Forelimb muscle (tissue), 1 donor: ENCODE results near the gene RCC1. TPM values are rescaled to one million over a fixed set of nuclear protein-coding genes. Genes with fewer than 3 reads are reported as not detected.
"Not testable (repeated sequence)": the region's sequence is repeated elsewhere in the genome, so short reads cannot be mapped to it uniquely, and the experiment has no call there.

Source experiments
- DNase-seq: peaks from one replicate; pipeline ENCODE4 v3.0.0-alpha.2; 2013; ENCODE audit warnings: low read depth
- polyA plus RNA-seq: library from polyadenylated mRNA; unstranded; fragments of 120-200 nt; gene quantifications from one replicate; pipeline ENCODE4 v1.2.1, GENCODE V29; 2013; ENCODE audit not compliant: insufficient read length

RCC1 gene
- polyA plus RNA-seq, 1 donor: 25.0 TPM

DNA sequence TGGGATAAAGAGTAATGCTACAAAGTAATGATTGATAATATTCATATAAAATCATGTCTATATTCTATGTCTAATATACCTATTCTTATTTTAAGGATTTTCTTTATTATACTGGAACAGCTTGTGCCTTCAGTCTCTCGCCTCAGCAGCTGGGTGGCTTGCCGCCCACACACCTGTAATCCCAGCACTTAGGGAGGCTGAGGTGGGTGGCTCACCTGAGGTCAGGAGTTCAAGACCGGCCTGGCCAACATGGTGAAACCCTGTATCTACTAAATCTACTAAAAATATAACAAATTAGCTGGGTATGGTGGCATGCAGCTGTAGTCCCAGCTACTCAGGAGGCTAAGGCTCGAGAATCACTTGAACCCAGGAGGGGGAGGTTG lies 39.4 kb downstream of the RCC1 start:
- DNase-seq: no peak

DNA sequence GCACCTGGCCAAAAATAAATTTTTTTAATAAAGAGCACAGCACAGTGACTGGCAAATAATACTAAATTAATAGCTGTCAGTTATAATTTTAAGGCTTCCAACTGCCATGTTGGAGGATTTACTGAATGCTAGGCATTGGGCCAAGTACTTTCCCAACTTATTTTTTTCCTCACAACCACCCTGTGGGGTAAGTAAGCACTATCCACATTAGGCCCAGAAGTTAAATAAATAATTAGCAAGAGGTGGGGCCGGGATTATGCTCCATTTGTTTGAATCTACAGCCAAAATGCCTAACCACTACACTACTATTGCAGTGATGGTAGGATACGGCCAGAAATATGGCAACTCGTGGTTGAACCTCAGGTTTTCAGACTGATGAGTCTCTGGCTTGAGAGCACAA lies 42.5 kb downstream of the RCC1 start:
- no peak for DNase-seq

DNA sequence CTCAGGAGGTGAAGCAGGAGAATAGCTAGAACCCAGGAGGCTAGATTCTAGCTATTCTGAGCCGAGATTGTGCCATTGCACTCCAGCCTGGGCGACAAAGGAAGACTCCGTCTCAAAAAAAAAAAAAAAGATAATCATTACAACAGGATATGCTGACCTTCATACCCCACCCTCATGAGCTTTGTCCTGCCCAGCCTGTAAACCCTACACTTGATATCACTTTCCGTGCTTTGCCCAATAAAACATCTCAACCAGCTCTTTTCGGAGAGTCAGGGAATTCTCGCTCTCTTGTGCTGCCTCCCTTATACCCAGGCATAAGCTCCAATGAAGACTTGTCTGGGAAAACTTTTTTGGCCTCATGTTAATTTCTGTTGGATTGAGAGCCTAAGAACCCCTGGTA lies 45.5 kb downstream of the RCC1 start:
- no peak for DNase-seq

DNA sequence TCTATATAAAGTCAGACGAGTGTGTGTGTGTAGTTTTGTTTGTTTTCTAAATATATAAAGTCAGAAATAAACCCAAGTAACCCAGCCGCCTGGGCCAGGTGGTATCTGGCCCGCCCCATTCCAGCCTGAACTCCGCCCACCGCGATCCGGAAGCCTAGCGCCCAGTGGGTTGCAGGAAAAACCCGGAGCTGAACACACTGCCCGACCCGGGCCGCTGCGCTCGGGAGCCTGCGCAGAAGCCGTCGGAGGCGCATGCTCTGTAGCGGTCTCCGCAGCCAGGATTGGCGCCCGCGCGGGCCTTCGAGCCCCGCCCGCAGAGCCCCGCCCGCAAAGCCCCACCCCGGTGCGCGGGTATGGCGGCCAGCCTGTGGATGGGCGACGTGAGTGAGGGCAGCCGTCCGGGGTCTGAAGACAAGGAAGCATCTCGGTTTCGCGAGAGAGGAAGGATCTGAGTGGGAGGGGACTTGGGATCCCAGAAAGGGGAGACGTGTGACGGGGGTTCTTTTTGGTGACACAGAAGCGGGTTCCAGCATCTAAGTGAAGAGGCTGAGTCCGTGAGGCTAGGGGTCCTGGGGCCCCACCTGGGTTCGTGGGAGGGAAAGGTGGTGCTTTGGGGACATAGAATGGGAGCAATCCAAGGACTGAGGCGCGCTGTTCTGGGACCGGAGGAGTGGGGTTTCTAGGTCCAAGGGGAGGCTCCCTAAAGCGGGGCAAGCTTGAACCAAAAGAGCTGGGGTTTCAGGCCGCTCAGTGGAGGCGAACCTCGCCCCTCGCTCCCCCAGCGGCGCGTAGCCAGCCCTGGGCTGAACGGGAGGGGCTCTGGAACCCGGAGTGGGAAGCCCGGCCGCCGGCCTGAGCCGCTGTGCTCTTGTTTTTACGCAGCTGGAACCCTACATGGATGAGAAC lies 47.2 kb downstream of the RCC1 start, which contains the start of gene TRNAU1AP:
TRNAU1AP (plus strand) TSS at position 328 of the 906 bp plus-strand sequence; CDS start at position 354, 26 bp downstream.
- peak; percentile 92 for DNase-seq

DNA sequence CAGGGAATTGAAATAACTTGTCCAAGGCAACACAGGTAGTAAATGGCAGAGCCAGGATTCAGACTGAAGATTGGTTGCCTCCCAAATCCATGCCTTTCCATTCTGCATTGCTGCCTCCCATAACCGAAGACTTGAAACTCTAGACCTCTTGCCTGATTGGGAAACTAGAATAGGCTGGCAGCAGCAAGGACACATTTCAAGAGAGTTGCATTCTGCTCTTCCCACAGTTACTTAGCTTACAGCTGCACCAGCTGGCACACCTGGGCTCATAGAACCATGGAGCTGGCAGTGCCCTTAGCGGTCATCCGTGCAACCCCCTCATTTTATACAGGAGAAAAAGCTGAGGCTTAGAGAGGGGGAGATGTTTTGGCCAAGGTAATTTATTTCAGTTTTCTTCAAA lies 55.0 kb downstream of the RCC1 start:
- no peak for DNase-seq

DNA sequence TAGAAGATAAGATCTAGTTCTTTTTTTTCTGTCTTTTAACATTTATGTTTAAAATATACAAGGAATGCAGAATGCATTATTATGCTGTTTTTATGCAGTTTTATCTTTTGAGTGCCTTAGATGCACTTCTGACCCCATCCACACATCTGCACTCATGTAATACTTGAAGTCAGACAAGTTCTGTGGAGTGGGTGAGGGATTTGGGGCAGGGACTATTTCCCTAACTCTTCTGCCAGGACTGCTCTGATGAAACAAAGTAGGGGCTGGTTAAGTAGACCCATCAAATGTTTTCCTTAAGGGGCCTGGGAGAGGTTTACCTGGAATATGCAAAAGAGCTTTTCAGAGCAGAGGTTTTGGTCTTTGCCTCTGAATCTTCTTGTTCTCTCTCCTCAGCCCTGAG lies 58.5 kb downstream of the RCC1 start:
- no peak for DNase-seq

DNA sequence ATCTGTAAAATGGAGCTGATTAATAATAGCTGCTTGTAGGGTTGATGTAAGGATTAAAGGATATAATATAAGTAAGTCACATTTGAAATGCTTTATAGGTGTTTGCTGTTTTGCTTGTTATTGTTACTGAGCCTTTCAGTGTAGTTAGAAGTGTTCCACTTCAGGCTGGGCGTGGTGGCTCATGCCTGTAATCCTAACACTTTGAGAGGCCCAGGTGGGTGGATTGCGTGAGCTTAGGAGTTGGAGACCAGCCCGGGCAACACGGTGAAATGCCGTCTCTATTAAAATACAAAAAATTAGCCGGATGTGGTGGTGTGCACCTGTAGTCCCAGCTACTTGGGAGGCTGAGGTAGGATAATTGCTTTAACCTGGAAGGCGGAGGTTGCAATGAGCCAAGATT lies 59.2 kb downstream of the RCC1 start:
- no peak for DNase-seq

DNA sequence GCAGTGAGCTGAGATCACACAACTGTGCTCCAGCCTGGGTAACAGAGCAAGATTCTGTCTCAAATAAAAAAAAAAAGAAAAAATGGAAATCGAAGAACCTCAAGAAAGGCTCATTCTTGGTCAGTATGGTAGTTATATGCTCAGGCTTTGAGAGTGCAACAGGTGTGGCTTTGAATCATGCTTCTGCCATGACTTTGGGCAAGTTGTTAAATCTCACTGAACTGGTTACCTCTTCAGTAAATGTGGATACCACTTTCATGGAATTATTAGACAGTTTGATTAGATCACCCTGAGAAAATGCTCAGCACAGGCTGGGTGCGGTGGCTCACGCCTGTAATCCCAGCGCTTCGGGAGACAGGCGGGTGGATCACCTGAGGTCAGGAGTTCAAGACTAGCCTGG lies 59.9 kb downstream of the RCC1 start:
- DNase-seq: no peak

DNA sequence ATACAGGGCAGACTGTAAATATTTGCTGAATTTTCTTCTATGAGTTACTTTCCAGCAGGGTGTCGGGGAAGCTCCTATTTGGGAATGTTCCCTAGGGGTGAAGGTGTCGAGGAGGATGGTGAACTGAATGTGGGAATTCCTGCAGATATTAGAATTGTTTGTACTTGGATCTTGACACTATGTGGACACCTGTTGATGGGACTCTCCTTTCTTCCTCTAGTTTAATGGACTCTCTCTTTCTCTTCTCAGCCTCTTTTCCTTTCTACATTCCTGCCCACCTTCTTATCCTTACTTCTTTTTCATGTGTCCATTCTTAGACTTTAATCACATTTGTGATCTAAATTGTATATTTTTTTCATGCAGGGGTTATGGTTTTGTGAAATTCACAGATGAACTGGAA lies 61.1 kb downstream of the RCC1 start:
- DNase-seq: no peak

DNA sequence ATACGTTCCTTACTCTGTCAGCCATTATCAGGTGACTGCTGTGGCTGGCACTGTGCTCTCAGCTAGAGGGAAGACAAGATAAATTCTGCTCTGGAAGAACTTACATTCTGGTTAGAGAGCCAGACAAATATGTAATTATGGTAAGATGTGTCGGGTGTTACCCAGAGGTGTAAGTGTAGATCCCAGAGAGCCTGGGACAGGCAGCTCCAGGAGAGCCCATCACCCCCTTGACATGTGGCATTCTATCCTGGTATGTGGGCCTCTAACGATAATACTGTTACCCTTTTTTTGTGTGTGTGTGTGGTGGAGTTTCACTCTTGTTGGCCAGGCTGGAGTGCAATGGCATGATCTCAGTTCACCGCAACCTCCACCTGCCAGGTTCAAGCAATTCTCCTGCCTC lies 66.1 kb downstream of the RCC1 start:
- no peak for DNase-seq

DNA sequence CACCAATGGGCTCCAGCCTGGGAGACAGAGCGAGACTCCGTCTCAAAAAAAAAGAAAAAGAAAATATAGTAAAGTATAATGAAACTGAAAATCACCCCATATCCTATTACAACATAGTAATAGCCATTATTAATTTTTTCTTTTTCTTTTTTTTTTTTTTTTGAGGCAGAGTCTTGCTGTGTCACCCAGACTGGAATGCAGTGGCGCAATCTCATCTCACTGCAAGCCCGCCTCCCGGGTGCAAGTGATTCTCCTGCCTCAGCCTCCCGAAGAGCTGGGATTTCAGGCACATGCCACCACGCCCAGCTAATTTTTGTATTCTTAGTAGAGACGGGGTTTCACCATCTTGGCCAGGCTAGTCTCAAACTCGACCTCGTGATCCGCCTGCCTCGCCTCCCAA lies 67.0 kb downstream of the RCC1 start:
- DNase-seq: not testable (repeated sequence)

DNA sequence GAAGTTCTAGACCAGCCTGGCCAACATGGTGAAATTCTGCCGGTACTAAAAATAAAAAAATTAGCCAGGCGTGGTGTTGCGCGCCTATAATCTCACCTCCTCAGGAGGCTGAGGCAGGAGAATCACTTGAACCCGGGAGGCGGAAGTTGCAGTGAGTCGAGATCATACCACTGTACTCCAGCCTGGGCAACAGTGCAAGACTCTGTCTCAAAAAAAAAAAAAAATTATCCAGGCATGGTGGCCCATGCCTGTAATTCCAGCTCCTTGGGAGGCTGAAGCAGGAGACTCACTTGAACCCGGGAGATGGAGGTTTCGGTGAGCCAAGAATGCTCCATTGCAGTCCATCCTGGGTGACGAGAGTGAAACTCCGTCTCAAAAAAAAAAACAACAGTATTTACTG lies 67.7 kb downstream of the RCC1 start:
- DNase-seq: no peak

DNA sequence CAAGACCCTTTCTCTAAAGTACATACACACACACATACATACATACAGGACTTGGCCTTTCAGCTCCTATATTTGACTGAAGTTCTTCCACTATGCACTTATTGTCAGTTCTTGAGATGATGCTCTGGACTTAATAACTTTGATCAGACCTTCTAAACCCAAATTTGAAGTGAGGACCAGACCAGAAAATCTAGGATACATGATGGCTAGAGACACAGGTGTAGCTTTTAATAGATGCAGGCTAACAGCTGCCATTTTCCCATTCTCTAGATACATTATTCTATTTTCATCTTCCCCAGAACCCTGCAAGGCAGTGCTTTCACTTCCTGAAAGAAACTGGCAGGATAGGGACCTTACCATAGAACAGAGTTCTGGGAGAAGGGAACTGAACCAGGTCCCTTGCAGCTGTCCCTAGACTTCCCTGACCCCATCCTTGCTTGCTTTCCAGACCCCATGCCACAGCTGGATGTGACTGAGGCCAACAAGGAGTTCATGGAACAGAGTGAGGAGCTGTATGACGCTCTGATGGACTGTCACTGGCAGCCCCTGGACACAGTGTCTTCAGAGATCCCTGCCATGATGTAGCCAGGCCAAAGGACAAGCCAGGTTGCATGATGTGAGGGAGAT lies 71.3 kb downstream of the RCC1 start:
- DNase-seq: no peak

DNA sequence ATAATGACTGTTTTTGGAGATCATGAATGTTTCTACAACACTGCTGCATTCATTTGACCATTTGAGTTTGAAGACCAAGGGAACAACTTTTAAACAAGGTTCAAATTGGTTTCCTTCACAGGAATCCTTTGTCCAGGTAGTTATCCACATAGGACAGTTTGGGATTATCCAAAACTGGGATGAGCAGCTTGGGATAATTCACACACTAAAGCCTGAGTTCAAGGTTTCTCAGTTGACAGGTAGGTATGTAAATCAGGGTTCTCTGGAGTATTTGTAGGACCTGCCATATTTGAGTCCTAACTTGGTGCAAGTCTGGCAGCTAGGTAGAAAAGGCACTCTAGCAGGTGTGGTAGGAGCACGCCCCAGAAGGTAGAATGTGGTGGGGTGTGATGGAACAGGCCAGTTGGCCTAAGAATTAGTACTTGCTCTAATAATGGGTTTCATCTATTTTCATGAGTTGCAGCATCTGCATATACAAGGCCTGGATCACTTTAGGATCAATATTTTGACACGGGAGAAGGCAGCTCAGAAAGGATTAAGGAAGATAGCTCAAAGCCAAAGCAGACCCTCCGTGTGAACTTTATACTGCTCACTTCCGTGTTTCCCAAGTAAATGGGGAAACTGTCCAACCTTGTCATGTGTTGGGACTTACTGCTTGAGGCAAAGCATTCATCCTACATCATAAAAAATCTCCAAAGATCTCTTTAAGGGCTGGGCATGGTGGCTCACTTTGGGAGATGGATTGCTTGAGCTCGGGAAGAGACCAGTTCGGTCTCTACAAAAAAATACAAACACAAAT lies 72.1 kb downstream of the RCC1 start:
- no peak for DNase-seq

DNA sequence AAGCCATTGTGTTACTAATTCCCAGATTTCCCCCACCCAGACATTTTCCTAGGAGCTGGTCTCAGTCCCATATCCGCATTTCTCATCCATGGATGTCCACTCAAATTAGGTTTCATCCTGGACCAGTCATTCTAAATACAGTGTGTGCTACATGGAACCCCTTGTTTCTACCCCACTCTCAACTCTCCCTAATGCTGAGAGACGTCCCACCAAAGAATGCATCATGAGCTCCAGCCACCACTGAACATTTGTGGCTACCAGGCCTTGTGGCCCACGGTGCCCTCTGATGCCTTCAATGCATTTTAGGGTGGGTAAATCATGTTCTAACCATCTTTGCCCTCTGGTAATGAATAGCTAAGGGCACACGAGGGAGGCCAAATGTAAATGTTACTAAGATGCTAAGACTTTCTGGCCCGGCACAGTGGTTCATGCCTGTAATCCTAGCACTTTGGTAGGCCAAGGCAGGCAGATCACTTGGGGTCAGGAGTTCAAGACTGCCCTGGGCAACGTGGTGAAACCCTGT lies 72.9 kb downstream of the RCC1 start:
- DNase-seq: no peak

DNA sequence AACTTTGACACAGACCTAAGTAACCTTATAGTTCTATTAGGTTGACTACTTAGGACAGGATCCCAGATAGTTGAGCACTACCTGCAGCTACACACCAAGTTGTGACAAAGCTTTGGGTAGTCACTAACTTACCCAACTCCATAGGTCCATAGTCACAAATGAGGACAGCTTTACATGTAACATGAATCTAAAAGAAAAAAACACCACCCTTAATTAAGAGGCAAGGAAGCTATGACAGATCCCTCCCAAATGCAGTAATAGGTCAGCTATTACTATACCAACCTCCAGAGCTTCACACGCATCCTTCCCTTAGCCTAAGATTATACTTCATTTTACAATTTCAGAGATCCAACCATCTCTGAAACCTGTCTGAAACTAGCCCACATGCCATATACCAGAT lies 73.6 kb downstream of the RCC1 start:
- no peak for DNase-seq

DNA sequence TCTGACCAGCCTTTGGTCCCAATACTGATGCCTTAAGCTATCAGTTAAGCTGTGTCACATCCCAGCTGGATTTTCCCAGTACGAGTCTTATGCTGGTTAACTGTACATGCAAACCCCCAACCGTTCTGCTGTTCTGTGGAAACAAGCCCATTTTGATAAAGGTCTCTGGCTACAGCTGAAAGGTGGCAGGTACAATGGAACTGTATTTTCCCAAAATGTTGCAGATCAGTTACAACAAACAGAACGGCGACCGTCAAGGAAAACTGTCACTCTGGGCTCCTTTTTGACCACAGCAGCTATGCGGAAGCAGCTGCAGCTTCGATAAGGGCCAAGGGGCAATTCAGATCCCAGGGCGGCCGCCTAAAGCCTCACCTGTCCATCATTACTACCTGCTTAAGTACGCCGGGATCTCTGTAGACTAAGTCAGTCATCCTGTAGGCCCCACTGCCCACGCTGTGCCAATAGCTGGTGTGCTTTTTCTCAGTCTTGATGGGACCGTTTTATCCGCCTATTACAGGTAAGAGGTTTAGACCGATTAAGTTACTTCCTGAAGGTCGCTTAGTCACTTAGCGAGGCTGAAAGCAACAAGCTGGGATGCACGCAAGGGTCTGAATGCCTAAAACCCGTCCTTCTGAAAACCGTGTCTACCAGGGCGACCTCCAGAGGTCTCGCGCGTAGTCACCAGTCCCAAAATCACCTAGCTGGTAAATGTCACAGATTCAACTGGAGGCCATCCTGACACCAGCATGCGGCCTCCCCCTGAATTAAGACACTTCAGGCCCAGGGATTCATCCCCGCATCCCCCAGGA lies 75.1 kb downstream of the RCC1 start:
- no peak for DNase-seq

DNA sequence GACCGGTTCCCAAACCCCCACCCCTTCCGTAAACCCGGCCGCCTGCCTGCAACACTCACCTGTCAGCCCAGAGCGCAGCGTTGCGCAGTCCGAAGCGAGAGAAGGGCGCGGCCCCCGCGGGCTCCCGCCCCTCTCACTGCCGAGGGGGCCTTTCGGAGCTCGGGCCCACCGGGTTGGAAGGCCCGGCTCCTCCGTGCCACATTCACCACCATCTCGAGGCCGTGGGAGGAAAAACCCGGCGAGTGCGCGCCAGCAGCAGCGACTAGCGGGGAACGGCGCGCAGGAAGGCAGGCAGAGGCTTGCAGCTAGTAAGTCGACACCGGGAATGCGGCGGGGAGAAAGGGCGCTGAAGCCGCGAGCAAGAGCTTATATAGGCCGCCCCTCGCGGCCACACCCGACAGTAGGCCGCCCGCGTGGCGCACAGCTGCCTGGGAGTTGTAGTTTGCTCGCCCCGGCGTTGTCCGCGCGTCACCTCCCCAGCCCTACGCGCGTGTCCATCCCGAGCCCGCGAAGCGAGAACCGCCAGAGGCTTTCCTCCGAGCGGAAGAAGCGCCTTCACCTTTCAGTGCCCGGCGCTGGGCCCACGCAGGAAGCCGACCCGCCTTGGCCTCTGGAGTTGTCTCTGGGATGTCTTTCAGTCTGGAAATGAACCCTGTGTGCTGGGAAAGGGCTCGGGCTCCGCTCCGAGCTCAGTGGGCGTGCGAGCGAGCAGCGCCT lies 75.8 kb downstream of the RCC1 start:
- peak; percentile 87 for DNase-seq

DNA sequence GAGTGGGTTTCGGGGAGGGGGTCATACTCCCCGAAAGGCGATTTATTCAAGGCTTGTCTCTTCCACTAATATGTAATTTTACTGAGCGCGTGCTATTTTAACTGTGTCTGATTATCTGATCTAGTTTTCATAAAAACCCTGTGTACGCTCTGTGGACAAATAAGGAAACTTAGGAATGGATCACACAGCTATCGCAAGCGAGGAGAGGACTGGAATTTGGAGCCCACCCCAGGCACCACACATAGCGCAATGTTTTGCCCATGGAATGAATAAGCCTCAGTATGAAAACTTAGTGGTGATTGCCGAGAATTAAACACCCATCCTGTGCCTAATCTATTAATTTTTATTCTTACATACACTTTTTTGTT lies 76.4 kb downstream of the RCC1 start:
- no peak for DNase-seq

DNA sequence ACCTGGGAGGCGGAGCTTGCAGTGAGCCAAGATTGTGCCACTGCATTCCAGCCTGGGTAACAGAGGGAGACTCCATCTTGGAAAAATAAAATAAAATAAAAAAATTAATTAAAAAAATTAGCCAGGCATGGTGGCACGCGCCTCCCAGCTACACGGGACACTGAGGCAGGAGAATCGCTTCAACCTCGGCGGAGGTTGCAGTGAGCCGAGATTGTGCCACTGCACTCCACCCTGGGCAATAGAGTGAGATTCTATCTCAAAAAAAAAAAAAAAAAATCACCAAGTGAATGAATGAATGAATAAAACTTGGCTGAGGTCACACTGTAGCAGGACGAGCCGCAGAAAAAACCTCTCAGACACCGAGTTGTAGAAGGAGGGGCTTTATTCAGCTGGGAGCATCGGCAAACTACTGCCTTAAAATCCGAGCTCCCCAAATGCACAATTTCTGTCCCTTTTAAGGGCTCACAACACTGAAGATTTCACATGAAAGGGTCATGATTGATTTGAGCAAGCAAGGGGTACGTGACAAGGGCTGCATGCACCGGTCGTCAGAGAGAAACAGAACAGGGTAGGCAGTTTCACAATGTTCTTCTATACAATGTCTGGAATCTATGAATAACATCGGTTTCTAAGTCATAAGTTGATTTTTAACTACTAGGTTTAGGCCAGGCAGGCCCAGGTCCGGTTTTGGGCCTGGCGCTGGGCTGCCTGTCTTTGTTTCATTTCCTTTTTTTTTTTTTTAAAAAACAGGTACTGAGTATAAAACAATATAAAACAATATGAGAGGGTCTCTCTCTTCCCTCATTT lies 80.9 kb downstream of the RCC1 start:
- DNase-seq: not testable (repeated sequence)
